ENCODE results near the gene TSPEAR.

Gene TSPEAR

GRCh38 chr21:44492567-44493385, 218.6 kb downstream of the TSPEAR start:
- H3K4me3 ChIP-seq (ENCODE audit: low read depth, low read length), result no peak overlapping the region
- TF ChIP-seq, protein P1, sequence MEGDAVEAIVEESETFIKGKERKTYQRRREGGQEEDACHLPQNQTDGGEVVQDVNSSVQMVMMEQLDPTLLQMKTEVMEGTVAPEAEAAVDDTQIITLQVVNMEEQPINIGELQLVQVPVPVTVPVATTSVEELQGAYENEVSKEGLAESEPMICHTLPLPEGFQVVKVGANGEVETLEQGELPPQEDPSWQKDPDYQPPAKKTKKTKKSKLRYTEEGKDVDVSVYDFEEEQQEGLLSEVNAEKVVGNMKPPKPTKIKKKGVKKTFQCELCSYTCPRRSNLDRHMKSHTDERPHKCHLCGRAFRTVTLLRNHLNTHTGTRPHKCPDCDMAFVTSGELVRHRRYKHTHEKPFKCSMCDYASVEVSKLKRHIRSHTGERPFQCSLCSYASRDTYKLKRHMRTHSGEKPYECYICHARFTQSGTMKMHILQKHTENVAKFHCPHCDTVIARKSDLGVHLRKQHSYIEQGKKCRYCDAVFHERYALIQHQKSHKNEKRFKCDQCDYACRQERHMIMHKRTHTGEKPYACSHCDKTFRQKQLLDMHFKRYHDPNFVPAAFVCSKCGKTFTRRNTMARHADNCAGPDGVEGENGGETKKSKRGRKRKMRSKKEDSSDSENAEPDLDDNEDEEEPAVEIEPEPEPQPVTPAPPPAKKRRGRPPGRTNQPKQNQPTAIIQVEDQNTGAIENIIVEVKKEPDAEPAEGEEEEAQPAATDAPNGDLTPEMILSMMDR (IDR thresholded peaks at IDR 0.05; ENCODE audit: low read depth, low read length), result no peak

DNA sequence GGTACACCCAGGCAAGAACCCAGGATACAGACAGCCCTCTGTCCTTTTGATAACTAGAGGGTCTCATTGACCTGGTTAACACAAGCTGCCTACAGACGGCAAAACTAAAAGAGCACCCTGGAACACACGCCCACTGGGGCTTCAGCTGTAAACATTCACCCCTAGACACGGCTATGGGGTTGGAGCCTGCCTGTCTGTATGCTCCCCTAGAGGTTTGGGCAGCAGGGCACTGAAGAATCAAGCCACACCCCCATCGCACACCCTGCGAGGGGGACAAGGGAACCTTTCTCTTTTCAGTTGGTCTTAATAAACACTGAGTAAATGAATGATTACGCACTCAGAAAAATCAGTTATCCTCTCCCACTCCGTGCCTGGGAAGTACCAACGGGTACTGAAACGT, 220.6 kb downstream of the TSPEAR start:
- no peak overlapping the region for H3K4me3 ChIP-seq (ENCODE audit: low read depth, low read length)
- TF ChIP-seq, protein P1 (IDR thresholded peaks at IDR 0.05; ENCODE audit: low read depth, low read length), result no peak

DNA sequence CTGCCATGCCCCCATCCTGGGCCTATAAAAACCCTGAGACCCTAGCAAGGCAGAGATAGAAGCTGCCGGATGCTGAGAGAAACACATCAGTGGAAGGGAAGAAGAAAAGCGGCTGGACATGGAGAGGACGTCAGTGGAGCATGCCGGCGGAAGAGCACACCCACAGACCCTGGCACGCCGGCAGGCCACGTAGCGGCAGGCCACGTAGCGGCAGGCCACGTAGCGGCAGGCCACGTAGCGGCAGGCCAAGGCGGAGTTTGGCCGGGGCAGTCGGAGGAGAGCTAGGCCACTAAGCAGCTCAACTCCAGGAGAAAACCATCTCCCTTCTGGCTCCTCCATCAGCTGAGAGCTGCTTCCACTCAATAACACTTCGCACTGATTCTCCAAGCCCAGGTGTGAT, 221.0 kb downstream of the TSPEAR start:
- no peak overlapping the region for H3K4me3 ChIP-seq (ENCODE audit: low read depth, low read length)
- TF ChIP-seq, protein P1 (IDR thresholded peaks at IDR 0.05; ENCODE audit: low read depth, low read length), result no peak

GRCh38 chr21:44489962-44490361, 221.4 kb downstream of the TSPEAR start:
- no peak overlapping the region for H3K4me3 ChIP-seq (ENCODE audit: low read depth, low read length)
- TF ChIP-seq, protein P1 (IDR thresholded peaks at IDR 0.05; ENCODE audit: low read depth, low read length), result no peak

DNA sequence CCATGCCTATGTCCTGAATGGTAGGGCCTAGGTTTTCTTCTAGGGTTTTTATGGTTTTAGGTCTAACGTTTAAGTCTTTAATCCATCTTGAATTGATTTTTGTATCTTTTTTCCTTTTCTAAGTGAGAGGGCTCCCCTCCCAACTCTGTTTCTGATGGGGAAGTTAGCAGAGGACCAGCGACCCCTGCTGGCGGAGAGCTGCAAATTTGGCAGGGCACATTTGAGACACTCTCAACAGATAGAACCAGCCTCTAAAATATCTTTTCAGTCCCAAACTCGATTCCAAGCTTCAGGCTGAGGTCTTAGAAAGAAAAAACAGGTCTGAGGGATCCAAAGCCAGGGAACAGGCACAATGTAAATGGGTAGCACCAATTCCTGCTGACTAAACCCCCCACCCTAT, 223.5 kb downstream of the TSPEAR start:
- no peak overlapping the region for H3K4me3 ChIP-seq (ENCODE audit: low read depth, low read length)
- TF ChIP-seq, protein P1 (IDR thresholded peaks at IDR 0.05; ENCODE audit: low read depth, low read length), result peak; percentile 73

DNA sequence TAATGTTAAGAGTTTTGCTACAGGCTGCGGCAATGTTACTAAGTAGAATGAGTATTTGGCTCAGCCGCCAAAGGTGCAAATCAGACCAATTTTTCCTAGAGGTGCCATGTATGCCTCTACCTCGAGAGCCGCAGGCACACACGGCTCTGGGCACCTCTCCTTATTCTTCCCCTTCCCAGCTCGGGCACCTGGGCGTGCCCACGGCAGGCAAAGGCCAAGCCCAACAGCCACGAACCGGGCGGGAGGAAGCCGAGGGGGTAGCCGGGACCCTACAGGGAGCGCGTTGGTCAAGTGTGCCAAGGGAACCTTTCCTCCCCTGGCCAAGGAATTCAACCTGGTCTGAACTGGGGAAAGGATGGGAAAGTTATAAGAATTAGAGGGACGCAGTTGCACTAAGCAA, 225.1 kb downstream of the TSPEAR start:
- H3K4me3 ChIP-seq (ENCODE audit: low read depth, low read length), result no peak overlapping the region
- TF ChIP-seq, protein P1 (IDR thresholded peaks at IDR 0.05; ENCODE audit: low read depth, low read length), result no peak

- TF ChIP-seq, protein P1 (IDR thresholded peaks at IDR 0.05; ENCODE audit: low read depth, low read length), result no peak
- no peak overlapping the region for H3K4me3 ChIP-seq (ENCODE audit: low read depth, low read length)
These were observed 225.6 kb downstream of the TSPEAR start for GRCh38 chr21:44485796-44486195.

Measured in WI38 (cell line).